Kidney tubule cell (primary cell): Measurements from ENCODE around the gene ZBTB38.

Experiments used
- DNase-seq: peaks from one replicate; pipeline ENCODE4 v3.0.0-alpha.2; 2018; ENCODE audit warnings: low spot score

The ZBTB38 gene

GRCh38 chr3:141368062-141368924, at the start of gene ZBTB38:
Gene ZBTB38, plus strand, starts transcription at chr3:141368504. Its CDS starts 73,885 bp downstream, at chr3:141442389.
- DNase-seq: peak; percentile 98

GRCh38 chr3:141320399-141321108, 47.8 kb upstream of the ZBTB38 start:
- no peak for DNase-seq

GRCh38 chr3:141321109-141321497, 47.2 kb upstream of the ZBTB38 start:
- DNase-seq: peak; percentile 72

- DNase-seq: peak; percentile 91
These were observed 44.2 kb upstream of the ZBTB38 start for GRCh38 chr3:141323936-141324704.

GRCh38 chr3:141326123-141326522, 42.2 kb upstream of the ZBTB38 start:
- peak; percentile 70 for DNase-seq

- DNase-seq: peak; percentile 40
These were observed 41.7 kb upstream of the ZBTB38 start for GRCh38 chr3:141326626-141327025.

- DNase-seq: no peak
These were observed 39.8 kb upstream of the ZBTB38 start for GRCh38 chr3:141328286-141329166.

GRCh38 chr3:141330235-141330634, 38.1 kb upstream of the ZBTB38 start:
- no peak for DNase-seq

GRCh38 chr3:141330718-141331376, 37.5 kb upstream of the ZBTB38 start:
- peak; percentile 44 for DNase-seq

GRCh38 chr3:141331377-141332318, 36.7 kb upstream of the ZBTB38 start:
- DNase-seq: peak; percentile 100

GRCh38 chr3:141332416-141332815, 35.9 kb upstream of the ZBTB38 start:
- DNase-seq: no peak

- DNase-seq: peak; percentile 35
These were observed 34.3 kb upstream of the ZBTB38 start for GRCh38 chr3:141333836-141334626.

GRCh38 chr3:141334627-141335250, 33.6 kb upstream of the ZBTB38 start:
- DNase-seq: peak; percentile 37

GRCh38 chr3:141335531-141336061, 32.7 kb upstream of the ZBTB38 start:
- DNase-seq: no peak

- peak; percentile 93 for DNase-seq
These were observed 31.4 kb upstream of the ZBTB38 start for GRCh38 chr3:141336672-141337522.

- DNase-seq: no peak
These were observed 30.8 kb upstream of the ZBTB38 start for GRCh38 chr3:141337523-141337854.

GRCh38 chr3:141337991-141338390, 30.3 kb upstream of the ZBTB38 start:
- DNase-seq: no peak
